Measurements from ENCODE around the gene TNFSF13.
A peak's percentile ranks its signal among the peaks of the same experiment; 100 is the strongest.

TNFSF13 gene, protein sequence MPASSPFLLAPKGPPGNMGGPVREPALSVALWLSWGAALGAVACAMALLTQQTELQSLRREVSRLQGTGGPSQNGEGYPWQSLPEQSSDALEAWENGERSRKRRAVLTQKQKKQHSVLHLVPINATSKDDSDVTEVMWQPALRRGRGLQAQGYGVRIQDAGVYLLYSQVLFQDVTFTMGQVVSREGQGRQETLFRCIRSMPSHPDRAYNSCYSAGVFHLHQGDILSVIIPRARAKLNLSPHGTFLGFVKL

DNA sequence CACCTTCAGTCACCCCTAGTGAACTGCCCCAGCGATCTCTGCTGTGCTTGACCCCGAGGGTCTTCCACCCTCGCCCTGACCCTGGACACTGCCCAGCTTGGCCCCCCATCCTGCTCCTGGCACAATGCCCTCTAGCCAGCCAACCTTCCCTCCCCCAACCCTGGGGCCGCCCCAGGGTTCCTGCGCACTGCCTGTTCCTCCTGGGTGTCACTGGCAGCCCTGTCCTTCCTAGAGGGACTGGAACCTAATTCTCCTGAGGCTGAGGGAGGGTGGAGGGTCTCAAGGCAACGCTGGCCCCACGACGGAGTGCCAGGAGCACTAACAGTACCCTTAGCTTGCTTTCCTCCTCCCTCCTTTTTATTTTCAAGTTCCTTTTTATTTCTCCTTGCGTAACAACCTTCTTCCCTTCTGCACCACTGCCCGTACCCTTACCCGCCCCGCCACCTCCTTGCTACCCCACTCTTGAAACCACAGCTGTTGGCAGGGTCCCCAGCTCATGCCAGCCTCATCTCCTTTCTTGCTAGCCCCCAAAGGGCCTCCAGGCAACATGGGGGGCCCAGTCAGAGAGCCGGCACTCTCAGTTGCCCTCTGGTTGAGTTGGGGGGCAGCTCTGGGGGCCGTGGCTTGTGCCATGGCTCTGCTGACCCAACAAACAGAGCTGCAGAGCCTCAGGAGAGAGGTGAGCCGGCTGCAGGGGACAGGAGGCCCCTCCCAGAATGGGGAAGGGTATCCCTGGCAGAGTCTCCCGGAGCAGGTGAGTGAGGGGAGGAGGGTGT lies at the start of gene TNFSF13:
Gene TNFSF13 (plus strand): TSS at position 207 of the 776 bp plus-strand sequence. CDS start 290 bp downstream, at position 497.
- Histone ChIP-seq H3K27ac (ENCODE audit: low read length) (peak within 1 kb of the TSS; percentile 99), H3K9me3 (ENCODE audit: control insufficient read depth in 2 of 2, low read length in 2 of 2) (no peaks in the 10 kb centered on the region), H3K9ac (ENCODE audit: low read length in 2 of 2) (peak within 1 kb of the TSS; percentile 81 to 86), H3K4me3 (ENCODE audit: low read length in 2 of 2) (peak within 1 kb of the TSS; percentile 44 to 88), H3K4me1 (ENCODE audit: control insufficient read depth, insufficient read depth, low read length) (peaks cover 59% of the 10 kb centered on the region), H3K27me3 (ENCODE audit: control insufficient read depth in 1 of 2, insufficient read depth in 2 of 2, low read length in 2 of 2) (no peaks in the 10 kb centered on the region), H3K36me3 (ENCODE audit: control insufficient read depth in 2 of 2, insufficient read depth in 2 of 2, low read length in 2 of 2) (peaks cover under 1 to 3% of the 10 kb centered on the region in 2 donors)

DNA sequence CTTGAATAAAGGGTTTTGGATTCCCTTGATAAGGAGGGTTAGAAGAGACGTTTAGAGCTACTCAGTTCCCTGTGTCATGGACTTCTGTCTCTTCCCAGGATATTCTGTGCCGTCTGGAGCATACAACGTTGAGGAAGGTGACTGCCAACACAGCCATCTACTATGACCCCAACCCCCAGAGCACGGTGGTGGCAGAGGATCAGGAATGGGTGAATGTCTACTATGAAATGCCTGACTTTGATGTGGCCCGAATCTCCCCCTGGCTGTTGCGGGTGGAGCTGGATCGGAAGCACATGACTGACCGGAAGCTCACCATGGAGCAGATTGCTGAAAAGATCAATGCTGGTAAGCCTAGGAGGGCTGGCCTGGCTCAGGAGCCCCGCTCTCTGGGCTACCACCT lies 49.7 kb upstream of the TNFSF13 start:
- Histone ChIP-seq H3K27ac (ENCODE audit: low read length) (no peak overlapping the region), H3K36me3 (ENCODE audit: control insufficient read depth in 2 of 2, insufficient read depth in 2 of 2, low read length in 2 of 2) (peaks cover 50 to 56% of the 10 kb centered on the region in 2 donors), H3K9ac (ENCODE audit: low read length in 2 of 2) (no peak overlapping the region), H3K4me1 (ENCODE audit: control insufficient read depth, insufficient read depth, low read length) (no peaks in the 10 kb centered on the region), H3K4me3 (ENCODE audit: low read length in 2 of 2) (no peak overlapping the region), H3K9me3 (ENCODE audit: control insufficient read depth in 2 of 2, low read length in 2 of 2) (no peaks in the 10 kb centered on the region), H3K27me3 (ENCODE audit: control insufficient read depth in 1 of 2, insufficient read depth in 2 of 2, low read length in 2 of 2) (no peaks in the 10 kb centered on the region)

- no peaks in the 10 kb centered on the region for H3K9me3 ChIP-seq (ENCODE audit: control insufficient read depth in 2 of 2, low read length in 2 of 2)
- no peaks in the 10 kb centered on the region for H3K4me1 ChIP-seq (ENCODE audit: control insufficient read depth, insufficient read depth, low read length)
- H3K36me3 ChIP-seq (ENCODE audit: control insufficient read depth in 2 of 2, insufficient read depth in 2 of 2, low read length in 2 of 2) = peaks cover 50 to 54% of the 10 kb centered on the region in 2 donors
- H3K4me3 ChIP-seq (ENCODE audit: low read length in 2 of 2) = no peak overlapping the region
- H3K27ac ChIP-seq (ENCODE audit: low read length) = no peak overlapping the region
- H3K27me3 ChIP-seq (ENCODE audit: control insufficient read depth in 1 of 2, insufficient read depth in 2 of 2, low read length in 2 of 2) = no peaks in the 10 kb centered on the region
- no peak overlapping the region for H3K9ac ChIP-seq (ENCODE audit: low read length in 2 of 2)
These were observed 48.6 kb upstream of the TNFSF13 start for GRCh38 chr17:7509937-7510336.

- Histone ChIP-seq H3K27ac (ENCODE audit: low read length) (no peak overlapping the region), H3K4me1 (ENCODE audit: control insufficient read depth, insufficient read depth, low read length) (no peaks in the 10 kb centered on the region), H3K27me3 (ENCODE audit: control insufficient read depth in 1 of 2, insufficient read depth in 2 of 2, low read length in 2 of 2) (no peaks in the 10 kb centered on the region), H3K9ac (ENCODE audit: low read length in 2 of 2) (no peak overlapping the region), H3K4me3 (ENCODE audit: low read length in 2 of 2) (no peak overlapping the region), H3K36me3 (ENCODE audit: control insufficient read depth in 2 of 2, insufficient read depth in 2 of 2, low read length in 2 of 2) (peaks cover 50% of the 10 kb centered on the region in 2 donors), H3K9me3 (ENCODE audit: control insufficient read depth in 2 of 2, low read length in 2 of 2) (no peaks in the 10 kb centered on the region)
These were observed 47.4 kb upstream of the TNFSF13 start for GRCh38 chr17:7511108-7511507.

DNA sequence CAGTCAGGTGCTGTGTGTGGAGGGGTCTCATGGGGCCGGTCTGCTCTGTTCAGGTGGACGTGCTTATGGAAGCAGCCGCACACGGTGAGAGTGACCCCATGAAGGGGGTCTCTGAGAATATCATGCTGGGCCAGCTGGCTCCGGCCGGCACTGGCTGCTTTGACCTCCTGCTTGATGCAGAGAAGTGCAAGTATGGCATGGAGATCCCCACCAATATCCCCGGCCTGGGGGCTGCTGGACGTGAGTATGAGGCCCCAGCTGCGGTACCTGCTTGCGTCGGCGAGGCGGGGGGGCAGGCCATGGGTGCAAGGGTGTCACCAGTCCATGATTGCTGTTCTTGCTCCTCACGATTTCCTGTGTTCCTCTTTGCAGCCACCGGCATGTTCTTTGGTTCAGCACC lies 46.4 kb upstream of the TNFSF13 start:
- Histone ChIP-seq H3K4me3 (ENCODE audit: low read length in 2 of 2) (no peak overlapping the region), H3K9ac (ENCODE audit: low read length in 2 of 2) (no peak overlapping the region), H3K36me3 (ENCODE audit: control insufficient read depth in 2 of 2, insufficient read depth in 2 of 2, low read length in 2 of 2) (peaks cover 45 to 48% of the 10 kb centered on the region in 2 donors), H3K4me1 (ENCODE audit: control insufficient read depth, insufficient read depth, low read length) (no peaks in the 10 kb centered on the region), H3K9me3 (ENCODE audit: control insufficient read depth in 2 of 2, low read length in 2 of 2) (no peaks in the 10 kb centered on the region), H3K27me3 (ENCODE audit: control insufficient read depth in 1 of 2, insufficient read depth in 2 of 2, low read length in 2 of 2) (no peaks in the 10 kb centered on the region), H3K27ac (ENCODE audit: low read length) (no peak overlapping the region)

- H3K9me3 ChIP-seq (ENCODE audit: control insufficient read depth in 2 of 2, low read length in 2 of 2) = no peaks in the 10 kb centered on the region
- H3K9ac ChIP-seq (ENCODE audit: low read length in 2 of 2) = no peak overlapping the region
- H3K27me3 ChIP-seq (ENCODE audit: control insufficient read depth in 1 of 2, insufficient read depth in 2 of 2, low read length in 2 of 2) = no peaks in the 10 kb centered on the region
- no peaks in the 10 kb centered on the region for H3K4me1 ChIP-seq (ENCODE audit: control insufficient read depth, insufficient read depth, low read length)
- H3K27ac ChIP-seq (ENCODE audit: low read length) = no peak overlapping the region
- peaks cover 43 to 48% of the 10 kb centered on the region in 2 donors for H3K36me3 ChIP-seq (ENCODE audit: control insufficient read depth in 2 of 2, insufficient read depth in 2 of 2, low read length in 2 of 2)
- H3K4me3 ChIP-seq (ENCODE audit: low read length in 2 of 2) = no peak overlapping the region
These were observed 45.6 kb upstream of the TNFSF13 start for GRCh38 chr17:7512824-7513540.

DNA sequence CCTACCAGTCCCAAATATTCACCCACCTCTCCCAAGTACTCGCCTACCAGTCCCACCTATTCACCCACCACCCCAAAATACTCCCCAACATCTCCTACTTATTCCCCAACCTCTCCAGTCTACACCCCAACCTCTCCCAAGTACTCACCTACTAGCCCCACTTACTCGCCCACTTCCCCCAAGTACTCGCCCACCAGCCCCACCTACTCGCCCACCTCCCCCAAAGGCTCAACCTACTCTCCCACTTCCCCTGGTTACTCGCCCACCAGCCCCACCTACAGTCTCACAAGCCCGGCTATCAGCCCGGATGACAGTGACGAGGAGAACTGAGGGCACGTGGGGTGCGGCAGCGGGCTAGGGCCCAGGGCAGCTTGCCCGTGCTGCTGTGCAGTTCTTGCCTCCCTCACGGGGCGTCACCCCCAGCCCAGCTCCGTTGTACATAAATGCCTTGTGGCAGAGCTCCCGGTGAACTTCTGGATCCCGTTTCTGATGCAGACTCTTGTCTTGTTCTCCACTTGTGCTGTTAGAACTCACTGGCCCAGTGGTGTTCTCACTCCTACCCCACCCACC lies 44.6 kb upstream of the TNFSF13 start:
- H3K9ac ChIP-seq (ENCODE audit: low read length in 2 of 2) = no peak overlapping the region
- H3K4me3 ChIP-seq (ENCODE audit: low read length in 2 of 2) = no peak overlapping the region
- H3K27ac ChIP-seq (ENCODE audit: low read length) = no peak overlapping the region
- no peaks in the 10 kb centered on the region for H3K9me3 ChIP-seq (ENCODE audit: control insufficient read depth in 2 of 2, low read length in 2 of 2)
- H3K27me3 ChIP-seq (ENCODE audit: control insufficient read depth in 1 of 2, insufficient read depth in 2 of 2, low read length in 2 of 2) = no peaks in the 10 kb centered on the region
- peaks cover 34 to 41% of the 10 kb centered on the region in 2 donors for H3K36me3 ChIP-seq (ENCODE audit: control insufficient read depth in 2 of 2, insufficient read depth in 2 of 2, low read length in 2 of 2)
- no peaks in the 10 kb centered on the region for H3K4me1 ChIP-seq (ENCODE audit: control insufficient read depth, insufficient read depth, low read length)

GRCh38 chr17:7515911-7516610 lies 42.5 kb upstream of the TNFSF13 start:
- H3K27me3 ChIP-seq (ENCODE audit: control insufficient read depth in 1 of 2, insufficient read depth in 2 of 2, low read length in 2 of 2) = no peaks in the 10 kb centered on the region
- H3K27ac ChIP-seq (ENCODE audit: low read length) = no peak overlapping the region
- peaks cover 23 to 27% of the 10 kb centered on the region in 2 donors for H3K36me3 ChIP-seq (ENCODE audit: control insufficient read depth in 2 of 2, insufficient read depth in 2 of 2, low read length in 2 of 2)
- no peak overlapping the region for H3K4me3 ChIP-seq (ENCODE audit: low read length in 2 of 2)
- no peak overlapping the region for H3K9ac ChIP-seq (ENCODE audit: low read length in 2 of 2)
- H3K9me3 ChIP-seq (ENCODE audit: control insufficient read depth in 2 of 2, low read length in 2 of 2) = no peaks in the 10 kb centered on the region
- no peaks in the 10 kb centered on the region for H3K4me1 ChIP-seq (ENCODE audit: control insufficient read depth, insufficient read depth, low read length)

DNA sequence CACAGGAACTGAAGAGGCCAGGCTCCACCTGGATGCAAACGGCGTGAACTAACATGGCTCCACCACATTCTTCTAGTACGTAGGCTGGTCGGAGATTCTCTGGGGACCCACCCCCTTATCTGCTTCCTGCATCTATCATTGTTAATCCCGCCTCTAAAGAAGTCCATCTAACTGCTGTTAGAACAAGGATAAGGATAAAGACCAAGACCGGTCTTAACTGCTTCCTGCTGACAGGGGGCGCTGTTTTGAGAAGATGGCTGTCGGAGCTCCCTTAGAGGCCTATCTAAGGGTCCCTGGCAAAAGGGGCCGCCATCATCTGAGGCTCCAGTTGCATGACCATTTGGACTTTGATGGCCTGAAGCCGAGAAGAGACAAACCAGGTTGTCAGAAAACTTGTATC lies 35.5 kb upstream of the TNFSF13 start:
- Histone ChIP-seq H3K9ac (ENCODE audit: low read length in 2 of 2) (no peak overlapping the region), H3K9me3 (ENCODE audit: control insufficient read depth in 2 of 2, low read length in 2 of 2) (no peaks in the 10 kb centered on the region), H3K36me3 (ENCODE audit: control insufficient read depth in 2 of 2, insufficient read depth in 2 of 2, low read length in 2 of 2) (no peaks in the 10 kb centered on the region), H3K4me3 (ENCODE audit: low read length in 2 of 2) (no peak overlapping the region), H3K4me1 (ENCODE audit: control insufficient read depth, insufficient read depth, low read length) (no peaks in the 10 kb centered on the region), H3K27me3 (ENCODE audit: control insufficient read depth in 1 of 2, insufficient read depth in 2 of 2, low read length in 2 of 2) (no peaks in the 10 kb centered on the region), H3K27ac (ENCODE audit: low read length) (no peak overlapping the region)

DNA sequence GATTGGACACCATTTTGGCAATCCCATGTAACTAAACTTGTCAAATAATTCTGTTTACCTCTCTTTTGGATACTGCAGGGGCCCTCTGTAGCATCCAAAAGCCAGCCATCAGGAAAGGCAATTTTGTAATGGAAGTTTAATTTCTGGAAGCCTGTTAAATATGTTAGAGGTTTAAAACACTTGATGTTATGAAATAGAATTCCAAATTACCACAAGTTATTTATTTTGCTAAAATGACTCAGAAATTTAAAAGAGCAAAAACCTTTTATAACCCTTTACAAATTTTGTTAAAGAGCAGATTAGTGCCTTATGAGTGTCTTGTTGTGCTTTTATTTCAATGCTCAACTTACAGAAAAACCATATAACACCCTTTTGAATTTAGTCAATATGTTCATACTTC lies 29.7 kb upstream of the TNFSF13 start:
- Histone ChIP-seq H3K27ac (ENCODE audit: low read length) (no peak overlapping the region), H3K36me3 (ENCODE audit: control insufficient read depth in 2 of 2, insufficient read depth in 2 of 2, low read length in 2 of 2) (no peaks in the 10 kb centered on the region), H3K27me3 (ENCODE audit: control insufficient read depth in 1 of 2, insufficient read depth in 2 of 2, low read length in 2 of 2) (no peaks in the 10 kb centered on the region), H3K4me3 (ENCODE audit: low read length in 2 of 2) (no peak overlapping the region), H3K4me1 (ENCODE audit: control insufficient read depth, insufficient read depth, low read length) (no peaks in the 10 kb centered on the region), H3K9ac (ENCODE audit: low read length in 2 of 2) (no peak overlapping the region), H3K9me3 (ENCODE audit: control insufficient read depth in 2 of 2, low read length in 2 of 2) (no peaks in the 10 kb centered on the region)
